Measurements from ENCODE around the gene HHLA2.
"Not testable (repeated sequence)": the region's sequence is repeated elsewhere in the genome, so short reads cannot be mapped to it uniquely, and the experiment has no call there.

The HHLA2 gene

GRCh38 chr3:108280476-108280875 is 15.9 kb upstream of the HHLA2 start:
- no peak overlapping the region for H3K4me3 ChIP-seq (ENCODE audit: low read depth, low read length)
- no peak for TF ChIP-seq CTCF (IDR thresholded peaks at IDR 0.05; ENCODE audit: low read depth, low read length, missing control alignments)

GRCh38 chr3:108281670-108282069 is 14.7 kb upstream of the HHLA2 start:
- no peak for DNase-seq (ENCODE audit: low read depth)
- no peak overlapping the region for H3K4me3 ChIP-seq (ENCODE audit: low read depth, low read length)
- TF ChIP-seq CTCF (IDR thresholded peaks at IDR 0.05; ENCODE audit: low read depth, low read length, missing control alignments), result no peak

More at GRCh38 chr3:108280476-108280875, 15.9 kb upstream of the HHLA2 start:
- no peak for DNase-seq (ENCODE audit: low read depth)

GRCh38 chr3:108283006-108283405 is 13.3 kb upstream of the HHLA2 start:
- DNase-seq (ENCODE audit: low read depth), result no peak

GRCh38 chr3:108283989-108284388 is 12.4 kb upstream of the HHLA2 start:
- no peak for DNase-seq (ENCODE audit: low read depth)
- no peak for TF ChIP-seq CTCF (IDR thresholded peaks at IDR 0.05; ENCODE audit: low read depth, low read length, missing control alignments)
- H3K4me3 ChIP-seq (ENCODE audit: low read depth, low read length), result no peak overlapping the region

More at GRCh38 chr3:108283006-108283405, 13.3 kb upstream of the HHLA2 start:
- no peak for TF ChIP-seq CTCF (IDR thresholded peaks at IDR 0.05; ENCODE audit: low read depth, low read length, missing control alignments)
- H3K4me3 ChIP-seq (ENCODE audit: low read depth, low read length), result no peak overlapping the region

- no peak for DNase-seq (ENCODE audit: low read depth)
- H3K4me3 ChIP-seq (ENCODE audit: low read depth, low read length), result no peak overlapping the region
- TF ChIP-seq CTCF (IDR thresholded peaks at IDR 0.05; ENCODE audit: low read depth, low read length, missing control alignments), result no peak
Measured at GRCh38 chr3:108285176-108285575, 11.2 kb upstream of the HHLA2 start.

- no peak overlapping the region for H3K4me3 ChIP-seq (ENCODE audit: low read depth, low read length)
- TF ChIP-seq CTCF (IDR thresholded peaks at IDR 0.05; ENCODE audit: low read depth, low read length, missing control alignments), result no peak
- no peak for DNase-seq (ENCODE audit: low read depth)
Measured at GRCh38 chr3:108287146-108287545, 9.2 kb upstream of the HHLA2 start.

GRCh38 chr3:108288193-108288592 is 8.2 kb upstream of the HHLA2 start:
- not testable (repeated sequence) for H3K4me3 ChIP-seq (ENCODE audit: low read depth, low read length); DNase-seq (ENCODE audit: low read depth)
